Measurements from ENCODE around the gene CMIP. TPM values are rescaled to one million over a fixed set of nuclear protein-coding genes. Genes with fewer than 3 reads are reported as not detected.

Gene CMIP
- total RNA-seq, 1 experiment from 2014 or later = 48.2 TPM

GRCh38 chr16:81498351-81498750 lies 53.7 kb downstream of the CMIP start:
- no peak overlapping the region for H2BK5ac ChIP-seq (ENCODE audit: insufficient read length, low read length)
- no peak overlapping the region for H3K4me2 ChIP-seq (ENCODE audit: insufficient read depth, insufficient read length, low read length)
- no CpG with 5 or more reads among the region's 11 CpGs for WGBS (ENCODE audit: extremely low coverage, insufficient read length, low lambda C conversion rate)
- no peak overlapping the region for H3K14ac ChIP-seq (ENCODE audit: insufficient read depth, low read length)
- H2AK5ac ChIP-seq (ENCODE audit: insufficient read length, low read length) = no peak overlapping the region
- no peak overlapping the region for H2AFZ ChIP-seq (ENCODE audit: low read length)
- no peak overlapping the region for H3K9ac ChIP-seq (ENCODE audit: extremely low read depth, insufficient read length, low read length)
- no peak overlapping the region for H2BK120ac ChIP-seq (ENCODE audit: low read depth, low read length, poor library complexity, severe bottlenecking)
- H3K56ac ChIP-seq (ENCODE audit: insufficient read length, low read depth, low read length) = no peak overlapping the region
- H2BK12ac ChIP-seq (ENCODE audit: insufficient read length, low read depth, low read length) = no peak overlapping the region
- no peak overlapping the region for H3K27ac ChIP-seq (ENCODE audit: insufficient read length, low read depth, low read length)
- TF ChIP-seq, protein P1, sequence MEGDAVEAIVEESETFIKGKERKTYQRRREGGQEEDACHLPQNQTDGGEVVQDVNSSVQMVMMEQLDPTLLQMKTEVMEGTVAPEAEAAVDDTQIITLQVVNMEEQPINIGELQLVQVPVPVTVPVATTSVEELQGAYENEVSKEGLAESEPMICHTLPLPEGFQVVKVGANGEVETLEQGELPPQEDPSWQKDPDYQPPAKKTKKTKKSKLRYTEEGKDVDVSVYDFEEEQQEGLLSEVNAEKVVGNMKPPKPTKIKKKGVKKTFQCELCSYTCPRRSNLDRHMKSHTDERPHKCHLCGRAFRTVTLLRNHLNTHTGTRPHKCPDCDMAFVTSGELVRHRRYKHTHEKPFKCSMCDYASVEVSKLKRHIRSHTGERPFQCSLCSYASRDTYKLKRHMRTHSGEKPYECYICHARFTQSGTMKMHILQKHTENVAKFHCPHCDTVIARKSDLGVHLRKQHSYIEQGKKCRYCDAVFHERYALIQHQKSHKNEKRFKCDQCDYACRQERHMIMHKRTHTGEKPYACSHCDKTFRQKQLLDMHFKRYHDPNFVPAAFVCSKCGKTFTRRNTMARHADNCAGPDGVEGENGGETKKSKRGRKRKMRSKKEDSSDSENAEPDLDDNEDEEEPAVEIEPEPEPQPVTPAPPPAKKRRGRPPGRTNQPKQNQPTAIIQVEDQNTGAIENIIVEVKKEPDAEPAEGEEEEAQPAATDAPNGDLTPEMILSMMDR (conservative IDR thresholded peaks at IDR 0.05) = no peak
- no peak overlapping the region for H4K91ac ChIP-seq (ENCODE audit: insufficient read length, low read depth, low read length)
- peaks cover 4% of the 10 kb centered on the region for H3K79me1 ChIP-seq (ENCODE audit: insufficient read depth, low read depth, low read length, poor library complexity, severe bottlenecking)
- H3K79me2 ChIP-seq (ENCODE audit: insufficient read depth, low read length) = peaks cover 2% of the 10 kb centered on the region; the same call in 1 of the 2 replicates
- no peaks in the 10 kb centered on the region for H3K27me3 Mint-ChIP-seq (ENCODE audit: low read depth)
- H3K9me3 ChIP-seq (ENCODE audit: control insufficient read depth, low read depth, low read length) = no peaks in the 10 kb centered on the region
- H4K5ac ChIP-seq (ENCODE audit: insufficient read length, low read depth, low read length) = no peak overlapping the region
- H3K4ac ChIP-seq (ENCODE audit: low read depth, low read length) = no peak overlapping the region
- no peak overlapping the region for H2BK15ac ChIP-seq (ENCODE audit: low read depth, low read length)
- H4K20me1 ChIP-seq (ENCODE audit: control insufficient read depth, insufficient read depth, insufficient read length) = no peaks in the 10 kb centered on the region
- H4K8ac ChIP-seq (replicated peaks; ENCODE audit: insufficient read length, low read depth, low read length) = no peak overlapping the region
- no peaks in the 10 kb centered on the region for H3K23me2 ChIP-seq (ENCODE audit: insufficient read length, low read depth, low read length, poor library complexity, severe bottlenecking)
- H3K4me1 ChIP-seq (ENCODE audit: insufficient read depth, low read length) = no peaks in the 10 kb centered on the region; the same call in 1 of the 2 replicates
- peak overlapping the region in 2 of 3 experiments; percentile 49 to 52; a peak in 1 of 7 replicates for H3K27ac Mint-ChIP-seq
- no peaks in the 10 kb centered on the region for H3K27me3 ChIP-seq (ENCODE audit: insufficient read depth, low read length)
- DNase-seq = no peak
- H3T11ph ChIP-seq (ENCODE audit: low read length) = no peak overlapping the region
- no peak overlapping the region for H3K18ac ChIP-seq (ENCODE audit: insufficient read length, low read depth, low read length)
- no peak overlapping the region for H3K23ac ChIP-seq (ENCODE audit: insufficient read length, low read depth, low read length)
- no peaks in the 10 kb centered on the region; a peak in 1 of 5 replicates for H3K9me3 Mint-ChIP-seq
- peaks cover 0 to 4% (median 0%) of the 10 kb centered on the region in 3 experiments; a peak in 2 of 7 replicates for H3K36me3 Mint-ChIP-seq (ENCODE audit: insufficient read depth in 1 of 3, low read depth in 3 of 3)
- no peak overlapping the region for H3K4me3 Mint-ChIP-seq
- H3K4me1 Mint-ChIP-seq = peaks cover 32 to 36% of the 10 kb centered on the region in 2 experiments
- H2BK20ac ChIP-seq (ENCODE audit: low read depth, low read length, poor library complexity, severe bottlenecking) = no peak overlapping the region

Measured in H9 (cell line).